Spleen (tissue), 11 donors: ENCODE data around the gene GNB3. TPM values are rescaled to one million over a fixed set of nuclear protein-coding genes. Genes with fewer than 3 reads are reported as not detected.
A peak's percentile ranks its signal among the peaks of the same experiment; 100 is the strongest.

Source experiments
- DNase-seq: peaks from one replicate; pipeline ENCODE4 v3.0.0-alpha.2; 2020
- H3K27ac ChIP-seq, 8 donors: fragments of 200-600 bp; sonication (generic) in 7 of 8; 1 replicate in 4 of 8; 2 replicates in 4 of 8; pipeline versions ENCODE4 v1.5.0 to v1.8.0; 2016 to 2021; ENCODE audit warnings: inconsistent platforms in 4 of 8, mild to moderate bottlenecking in 4 of 8, moderate library complexity in 1 of 8
- H3K27me3 ChIP-seq, 7 donors: fragments of 200-600 bp; sonication (generic) in 6 of 7; replicated peaks in 1 of 7; 1 replicate in 4 of 7; 2 replicates in 3 of 7; pipeline versions ENCODE4 v1.5.0 to v1.8.0; 2016 to 2021; ENCODE audit warnings: inconsistent platforms in 3 of 7, mild to moderate bottlenecking in 1 of 7
- H3K36me3 ChIP-seq, 6 donors: fragments of 200-600 bp; sonication (generic) in 5 of 6; 1 replicate in 4 of 6; 2 replicates in 2 of 6; pipeline versions ENCODE4 v1.5.0 to v1.8.0; 2016 to 2021; ENCODE audit warnings: inconsistent platforms in 2 of 6
- H3K4me1 ChIP-seq, 6 donors: fragments of 200-600 bp; sonication (generic) in 5 of 6; 1 replicate in 3 of 6; 2 replicates in 3 of 6; pipeline versions ENCODE4 v1.5.0 to v1.8.0; 2016 to 2021; ENCODE audit warnings: inconsistent platforms in 3 of 6
- H3K4me3 ChIP-seq, 8 donors: fragments of 200-600 bp; sonication (generic) in 7 of 8; 1 replicate in 4 of 8; 2 replicates in 4 of 8; pipeline versions ENCODE4 v1.5.0 to v1.8.0; 2016 to 2021; ENCODE audit warnings: inconsistent platforms in 4 of 8, mild to moderate bottlenecking in 4 of 8, moderate library complexity in 2 of 8
- H3K9me3 ChIP-seq, 8 donors: fragments of 200-600 bp; sonication (generic) in 7 of 8; 1 replicate in 4 of 8; 2 replicates in 4 of 8; pipeline versions ENCODE4 v1.5.0 to v1.8.0; 2016 to 2021; ENCODE audit warnings: inconsistent platforms in 4 of 8
- CTCF ChIP-seq, 11 experiments: fragments of 200-600 bp in 7 of 11; fragments of 450-650 bp in 4 of 11; sonication (generic) in 4 of 11; IDR thresholded peaks in 8 of 11; conservative IDR thresholded peaks in 3 of 11; 1 replicate in 7 of 11; 2 replicates in 4 of 11; pipeline versions ENCODE4 v1.4.0 to v1.8.0; 2016 to 2021; ENCODE audit warnings: antibody characterized with exemption in 11 of 11, inconsistent platforms in 4 of 11, mild to moderate bottlenecking in 1 of 11
- POLR2A ChIP-seq, 3 donors: fragments of 450-650 bp; IDR thresholded peaks; one replicate each; pipeline ENCODE4 v1.5.1; 2017; ENCODE audit warnings: antibody characterized with exemption in 3 of 3, mild to moderate bottlenecking in 1 of 3
- POLR2AphosphoS5 ChIP-seq, 3 donors: sonication (generic); formaldehyde crosslinking; IDR thresholded peaks; one replicate each; pipeline ENCODE4 v1.5.1; 2017; ENCODE audit warnings: antibody characterized with exemption in 3 of 3
- WGBS, 5 donors: extraction: QIAGEN DNeasy Blood & Tissue Kit in 3 of 5; methylation state at CpG; one replicate each; pipeline versions ENCODE4 v1.1.5 to v1.1.7; 2013 to 2018; 5-methylcytosine and 5-hydroxymethylcytosine counted together
- intact Hi-C: fragments of 100-400 bp; cut with DNase I; formaldehyde crosslinking; loops from one replicate; pipeline ENCODE4 v1.15.0; 2023; ENCODE audit warnings: low total_unique reads
- polyA plus RNA-seq, 3 donors: library from polyadenylated mRNA; stranded (reverse); fragments of 200-250 nt; gene quantifications; one replicate each; pipeline ENCODE4 v1.2.1, GENCODE V29; 2013
- total RNA-seq, 7 donors: library from RNA; depleted of rRNA in 3 of 7; stranded (reverse); fragments of >200 nt in 3 of 7; fragmentation: NEBNext Ultra II Directional in 4 of 7; extraction: Animal tissue kit (Norgen Biotek cat#: 25700) in 4 of 7; gene quantifications; one replicate each; pipeline versions ENCODE4 v1.1.0 to v1.2.1, GENCODE V29; 2016 to 2021
- donor health status: healthy with polysubstance abuse.
- donor health status: DM: no; HTN: no; CAD: no; lungs with moderate emphysema.
- donor health status: DM: no; HTN: no; CAD: no.
- donor health status: Bipolar disorder and iron deficiency.
- donor health status: healthy.
- donor health status: DM: no; HTN: no; CAD: no.
- donor health status: DM: yes; HTN: yes; CAD: no.

Gene GNB3
- total and polyA plus RNA-seq, 10 donors: 0.75 to 3.9 (median 1.3) TPM

- TF ChIP-seq POLR2AphosphoS5 (IDR thresholded peaks at IDR 0.05) (peak; percentile 45 to 58 (median 49)), POLR2A (IDR thresholded peaks at IDR 0.05) (no peak), CTCF (IDR thresholded peaks at IDR 0.05 in 8 of 11, conservative IDR thresholded peaks at IDR 0.05 in 3 of 11) (peak; percentile 87 to 98 (median 94))
These were observed 15.2 kb upstream of the GNB3 start for GRCh38 chr12:6825398-6826124.

DNA sequence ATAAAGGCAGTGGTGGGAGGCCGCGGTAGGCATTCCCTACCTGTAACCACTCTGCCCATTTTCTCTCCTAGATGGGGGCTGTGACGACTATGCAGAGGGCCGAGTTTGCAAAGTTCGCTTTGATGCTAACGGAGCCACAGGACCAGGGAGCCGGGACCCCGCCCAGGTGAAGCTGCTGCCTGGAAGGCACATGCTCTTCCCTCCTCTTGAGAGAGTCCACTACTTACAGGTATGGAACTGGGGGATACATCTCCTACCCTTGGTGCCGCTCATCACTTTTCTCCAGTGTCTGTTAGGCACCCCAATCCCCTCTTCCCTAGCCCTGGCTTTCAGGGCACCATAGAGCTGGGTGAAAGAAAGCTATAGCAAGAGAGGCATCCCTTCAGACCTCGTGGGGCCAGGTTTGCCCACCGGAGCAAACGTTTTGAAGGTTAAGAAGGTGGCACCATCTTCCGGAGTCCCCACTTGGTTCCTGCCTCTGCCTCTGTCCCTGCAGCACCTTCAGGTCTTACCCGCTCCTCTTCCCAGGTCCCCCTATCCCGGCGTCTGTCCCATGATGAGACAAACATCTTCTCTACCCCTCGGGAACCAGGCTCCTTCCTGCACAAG is 14.5 kb upstream of the GNB3 start:
- no peak for TF ChIP-seq POLR2A (IDR thresholded peaks at IDR 0.05)
- no peak for TF ChIP-seq CTCF (IDR thresholded peaks at IDR 0.05 in 8 of 11, conservative IDR thresholded peaks at IDR 0.05 in 3 of 11)
- no peak for TF ChIP-seq POLR2AphosphoS5 (IDR thresholded peaks at IDR 0.05)
- no peak overlapping the region for H3K27ac ChIP-seq
- intact Hi-C loops: loop anchor here (10.0 kb wide), 1 partner anchor 71 kb away; the partner anchor contains the start of gene MLF2
- no peaks in the 10 kb centered on the region for H3K9me3 ChIP-seq
- DNase-seq: no peak
- H3K36me3 ChIP-seq: no peaks in the 10 kb centered on the region
- H3K4me1 ChIP-seq: peaks cover 4 to 73% (median 59%) of the 10 kb centered on the region in 6 donors
- H3K4me3 ChIP-seq: no peak overlapping the region
- H3K27me3 ChIP-seq: peaks cover 0 to 94% (median 55%) of the 10 kb centered on the region in 7 donors
- 71 to 86% (median 81%) methylated on average over 17 of the region's 17 CpGs for WGBS, 5 donors

More at GRCh38 chr12:6825398-6826124, 15.2 kb upstream of the GNB3 start:
- DNase-seq: peak; percentile 93
- Histone ChIP-seq H3K9me3 (no peaks in the 10 kb centered on the region), H3K27me3 (peaks cover 0 to 100% (median 55%) of the 10 kb centered on the region in 7 donors), H3K36me3 (no peaks in the 10 kb centered on the region), H3K4me1 (peaks cover 4 to 71% (median 58%) of the 10 kb centered on the region in 6 donors), H3K27ac (no peak overlapping the region), H3K4me3 (peak overlapping the region in 1 of 8 donors; percentile 5)
- intact Hi-C loops: loop anchor here (10.0 kb wide), 1 partner anchor 71 kb away; the partner anchor contains the start of gene MLF2
- WGBS, 5 donors: 6 to 20% (median 17%) methylated on average over 16 to 19 of the region's 19 CpGs

DNA sequence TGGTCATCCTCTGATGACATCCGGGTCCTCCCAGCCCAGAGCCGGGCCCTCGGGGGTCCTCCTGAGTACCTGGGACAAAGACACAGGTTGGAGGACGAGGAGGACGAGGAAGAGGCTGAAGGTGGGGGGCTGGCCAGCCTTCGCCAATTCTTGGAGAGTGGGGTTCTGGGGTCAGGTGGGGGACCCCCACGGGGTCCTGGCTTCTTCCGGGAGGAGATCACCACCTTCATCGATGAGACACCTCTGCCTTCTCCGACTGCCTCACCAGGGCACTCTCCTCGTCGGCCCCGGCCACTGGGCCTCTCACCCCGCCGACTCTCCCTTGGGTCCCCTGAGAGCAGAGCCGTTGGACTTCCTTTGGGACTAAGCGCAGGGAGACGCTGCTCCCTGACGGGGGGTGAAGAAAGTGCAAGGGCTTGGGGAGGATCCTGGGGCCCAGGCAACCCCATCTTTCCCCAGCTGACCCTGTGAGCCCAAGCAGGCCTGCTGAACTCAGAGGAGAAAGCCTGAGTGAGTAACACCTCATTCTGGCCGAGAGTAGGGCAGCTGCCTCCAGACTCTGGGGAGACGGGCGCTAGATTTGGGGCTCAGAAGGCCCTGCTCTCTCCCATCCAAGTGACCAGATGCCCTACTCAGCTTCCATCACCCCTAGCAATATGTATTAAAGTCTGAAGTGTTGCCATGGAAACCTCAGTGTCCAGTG is 13.8 kb upstream of the GNB3 start:
- peaks cover 4 to 73% (median 57%) of the 10 kb centered on the region in 6 donors for H3K4me1 ChIP-seq
- peaks cover 0 to 87% (median 55%) of the 10 kb centered on the region in 7 donors for H3K27me3 ChIP-seq
- no peak for DNase-seq
- H3K9me3 ChIP-seq: no peaks in the 10 kb centered on the region
- H3K36me3 ChIP-seq: no peaks in the 10 kb centered on the region
- intact Hi-C loops: loop anchor here (10.0 kb wide), 1 partner anchor 72 kb away; the partner anchor contains the start of gene MLF2
- peak overlapping the region in 1 of 8 donors; percentile 32 for H3K4me3 ChIP-seq
- WGBS, 5 donors: 77 to 90% (median 85%) methylated on average over 20 to 22 of the region's 22 CpGs
- no peak for TF ChIP-seq CTCF (IDR thresholded peaks at IDR 0.05 in 8 of 11, conservative IDR thresholded peaks at IDR 0.05 in 3 of 11)
- TF ChIP-seq POLR2A (IDR thresholded peaks at IDR 0.05): no peak
- TF ChIP-seq POLR2AphosphoS5 (IDR thresholded peaks at IDR 0.05): no peak
- H3K27ac ChIP-seq: no peak overlapping the region
